Measurements from ENCODE around the gene LYRM9. TPM values are rescaled to one million over a fixed set of nuclear protein-coding genes. Genes with fewer than 3 reads are reported as not detected.

LYRM9 gene
- 1.1 to 1.7 TPM (median 1.5 TPM) in 5 replicates for total RNA-seq (2022; extraction: Qiagen RNA extraction)

GRCh38 chr17:27892866-27893769 lies at the start of gene LYRM9:
Gene LYRM9 (minus strand): TSS chr17:27893365. CDS start chr17:27882694, 10,671 bp downstream.

Other genes with a start within 250 kb of the LYRM9 start
- 0.13 to 0.18 TPM (median 0.15 TPM) in 5 replicates for gene NOS2, start 92.8 kb downstream of the LYRM9 start, total RNA-seq (2022; extraction: Qiagen RNA extraction)
- 7.8 to 11.0 TPM (median 10.2 TPM) in 5 replicates for gene NLK, start 149.3 kb upstream of the LYRM9 start, total RNA-seq (2022; extraction: Qiagen RNA extraction)

Measured in A549 treated with CORT108297 at 1 μM for 4 hours (cell line).